Colonic mucosa (tissue), 4 donors: ENCODE data around the gene PDCD4. TPM values are rescaled to one million over a fixed set of nuclear protein-coding genes. Genes with fewer than 3 reads are reported as not detected.

Experiments used
- DNase-seq: peaks from one replicate; pipeline ENCODE4 v3.0.0-alpha.2; 2020
- H3K27ac ChIP-seq: fragments of 200-600 bp; one replicate; pipeline ENCODE4 v1.8.0; 2021
- H3K27me3 ChIP-seq: fragments of 200-600 bp; one replicate; pipeline ENCODE4 v1.8.0; 2021
- H3K36me3 ChIP-seq: fragments of 200-600 bp; one replicate; pipeline ENCODE4 v1.8.0; 2021
- H3K4me1 ChIP-seq: fragments of 200-600 bp; one replicate; pipeline ENCODE4 v1.8.0; 2021; ENCODE audit warnings: mild to moderate bottlenecking
- H3K4me3 ChIP-seq: fragments of 200-600 bp; one replicate; pipeline ENCODE4 v1.8.0; 2021
- H3K9ac ChIP-seq, 2 donors: one replicate each; pipeline ENCODE4 v1.7.0; 2013; ENCODE audit warnings: control low read depth in 2 of 2, low read depth in 2 of 2, low read length in 2 of 2
- H3K9me3 ChIP-seq: fragments of 200-600 bp; one replicate; pipeline ENCODE4 v1.8.0; 2021
- intact Hi-C: fragments of 100-400 bp; cut with DNase I; formaldehyde crosslinking; loops from one replicate; pipeline ENCODE4 v1.14.1; 2022
- total RNA-seq, 2 donors: library from RNA; stranded (reverse); fragmentation: NEBNext Ultra II Directional in 1 of 2; extraction: Animal tissue kit (Norgen Biotek cat#: 25700) in 1 of 2; gene quantifications; one replicate each; pipeline ENCODE4 v1.2.1, GENCODE V29; 2021
- TF ChIP-seq, protein P1 (sequence below): fragments of 200-600 bp; IDR thresholded peaks from one replicate; pipeline ENCODE4 v1.8.0; 2022; ENCODE audit warnings: antibody characterized with exemption, mild to moderate bottlenecking
- donor health status: healthy.
- donor health status: DM: no; HTN: no; CAD: no.
- donor health status: DM: no; HTN: no; CAD: no.

PDCD4 gene
- total RNA-seq, 2 donors from 2014 or later: 397 to 463 TPM

DNA sequence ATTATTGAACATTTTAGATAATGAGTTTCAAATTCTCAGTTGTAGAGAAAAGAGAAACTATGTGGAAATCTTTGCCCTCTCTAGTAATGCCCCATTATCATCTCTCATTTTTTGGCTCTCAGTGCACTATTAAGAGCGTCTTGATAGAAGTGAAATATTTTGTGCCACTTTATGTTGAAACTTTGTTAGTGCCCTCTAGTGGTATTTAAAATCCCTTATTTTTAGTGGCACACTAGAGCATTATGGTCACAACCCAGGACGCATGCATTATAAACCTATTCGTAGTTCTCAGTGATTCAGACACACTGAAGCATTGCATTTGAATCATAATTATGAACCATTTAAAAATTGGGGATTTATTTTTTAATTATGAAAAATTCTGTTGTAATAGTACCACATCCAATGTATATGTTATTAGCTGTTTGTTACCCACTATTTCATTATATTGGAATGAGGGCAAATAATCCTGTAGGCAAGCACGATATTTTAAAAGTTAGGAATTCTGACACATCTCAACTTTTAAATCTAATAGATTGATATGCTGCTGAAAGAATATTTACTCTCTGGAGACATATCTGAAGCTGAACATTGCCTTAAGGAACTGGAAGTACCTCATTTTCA, 21.9 kb downstream of the PDCD4 start:
- H3K9me3 ChIP-seq: no peaks in the 10 kb centered on the region
- TF ChIP-seq, protein P1, sequence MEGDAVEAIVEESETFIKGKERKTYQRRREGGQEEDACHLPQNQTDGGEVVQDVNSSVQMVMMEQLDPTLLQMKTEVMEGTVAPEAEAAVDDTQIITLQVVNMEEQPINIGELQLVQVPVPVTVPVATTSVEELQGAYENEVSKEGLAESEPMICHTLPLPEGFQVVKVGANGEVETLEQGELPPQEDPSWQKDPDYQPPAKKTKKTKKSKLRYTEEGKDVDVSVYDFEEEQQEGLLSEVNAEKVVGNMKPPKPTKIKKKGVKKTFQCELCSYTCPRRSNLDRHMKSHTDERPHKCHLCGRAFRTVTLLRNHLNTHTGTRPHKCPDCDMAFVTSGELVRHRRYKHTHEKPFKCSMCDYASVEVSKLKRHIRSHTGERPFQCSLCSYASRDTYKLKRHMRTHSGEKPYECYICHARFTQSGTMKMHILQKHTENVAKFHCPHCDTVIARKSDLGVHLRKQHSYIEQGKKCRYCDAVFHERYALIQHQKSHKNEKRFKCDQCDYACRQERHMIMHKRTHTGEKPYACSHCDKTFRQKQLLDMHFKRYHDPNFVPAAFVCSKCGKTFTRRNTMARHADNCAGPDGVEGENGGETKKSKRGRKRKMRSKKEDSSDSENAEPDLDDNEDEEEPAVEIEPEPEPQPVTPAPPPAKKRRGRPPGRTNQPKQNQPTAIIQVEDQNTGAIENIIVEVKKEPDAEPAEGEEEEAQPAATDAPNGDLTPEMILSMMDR: no peak
- H3K27me3 ChIP-seq: no peaks in the 10 kb centered on the region
- no peak for DNase-seq
- H3K4me3 ChIP-seq: no peak overlapping the region
- intact Hi-C loops: loop anchor here (2.0 to 5.0 kb wide), 2 partner anchors 91 to 147 kb away; no protein-coding TSS in a partner anchor
- no peak overlapping the region for H3K9ac ChIP-seq
- peaks cover 10% of the 10 kb centered on the region for H3K36me3 ChIP-seq
- H3K27ac ChIP-seq: no peak overlapping the region
- H3K4me1 ChIP-seq: peaks cover 4% of the 10 kb centered on the region

DNA sequence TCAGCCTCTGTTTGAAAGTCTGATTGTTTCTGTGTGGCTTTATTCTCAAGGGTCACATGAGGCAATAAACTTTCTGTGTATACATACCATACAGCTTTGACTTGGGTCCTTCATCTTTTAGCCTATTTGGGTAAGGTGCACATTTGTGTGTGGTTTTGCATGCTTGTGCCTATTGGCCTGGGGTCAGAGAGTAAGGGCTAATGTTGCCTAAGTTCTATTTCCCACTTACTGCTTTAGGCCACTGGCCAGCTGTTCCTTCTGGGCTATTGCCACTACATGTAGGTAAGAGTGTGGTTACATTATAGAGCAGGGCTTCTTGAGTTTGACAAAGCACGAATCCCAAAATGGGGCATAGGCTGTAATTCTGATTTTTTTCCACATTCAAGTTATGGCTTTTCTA, 25.5 kb downstream of the PDCD4 start:
- no peak for DNase-seq
- Histone ChIP-seq H3K9me3 (no peaks in the 10 kb centered on the region), H3K27ac (no peak overlapping the region), H3K27me3 (no peaks in the 10 kb centered on the region), H3K36me3 (peaks cover 15% of the 10 kb centered on the region), H3K4me1 (peaks cover 4% of the 10 kb centered on the region), H3K9ac (no peak overlapping the region), H3K4me3 (no peak overlapping the region)
- intact Hi-C loops: no loop called here
- TF ChIP-seq, protein P1: no peak

DNA sequence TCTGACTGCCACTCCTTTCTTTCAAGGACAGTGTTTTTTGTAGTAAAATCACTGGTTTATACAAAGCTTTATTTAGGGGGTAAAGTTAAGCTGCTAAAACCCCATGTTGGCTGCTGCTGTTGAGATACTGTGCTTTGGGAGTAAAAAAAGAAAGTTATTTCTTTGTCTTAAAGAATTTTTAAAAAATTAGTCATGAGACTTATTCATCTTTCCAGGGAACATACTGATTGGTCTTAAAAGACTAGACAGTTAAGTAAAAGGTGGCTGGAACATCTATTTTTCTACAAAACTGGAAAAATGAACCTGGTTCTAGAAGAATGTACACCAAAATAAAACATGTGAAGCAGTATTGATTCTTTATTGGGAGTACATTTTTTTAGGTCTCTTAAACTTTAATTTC, 26.7 kb downstream of the PDCD4 start:
- peaks cover 4% of the 10 kb centered on the region for H3K4me1 ChIP-seq
- TF ChIP-seq, protein P1: no peak
- no peaks in the 10 kb centered on the region for H3K27me3 ChIP-seq
- no peak overlapping the region for H3K9ac ChIP-seq
- H3K27ac ChIP-seq: no peak overlapping the region
- intact Hi-C loops: no loop called here
- H3K9me3 ChIP-seq: no peaks in the 10 kb centered on the region
- no peak for DNase-seq
- no peak overlapping the region for H3K4me3 ChIP-seq
- H3K36me3 ChIP-seq: peaks cover 15% of the 10 kb centered on the region

DNA sequence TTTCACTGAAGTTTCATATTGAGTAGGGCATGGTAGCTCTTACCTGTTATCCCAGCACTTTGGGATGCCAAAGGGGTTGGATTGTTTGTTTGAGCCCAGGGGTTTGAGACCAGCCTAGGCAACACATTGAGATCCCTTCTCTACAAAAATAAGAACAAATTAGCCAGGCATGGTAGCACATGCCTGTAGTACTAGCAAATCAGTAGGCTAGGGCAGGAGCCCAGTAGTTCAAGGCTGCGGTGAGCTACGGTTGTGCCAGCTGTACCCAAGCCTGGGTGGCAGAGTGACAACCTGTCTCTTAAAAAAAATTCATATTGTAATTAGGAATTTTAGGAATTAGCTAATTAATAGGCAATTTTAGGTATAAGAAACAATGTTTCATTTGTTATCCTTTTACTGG, 29.3 kb downstream of the PDCD4 start:
- no peak for DNase-seq
- no peak overlapping the region for H3K9ac ChIP-seq
- H3K36me3 ChIP-seq: peaks cover 14% of the 10 kb centered on the region
- H3K4me1 ChIP-seq: peaks cover 4% of the 10 kb centered on the region
- H3K4me3 ChIP-seq: no peak overlapping the region
- no peaks in the 10 kb centered on the region for H3K9me3 ChIP-seq
- no peak overlapping the region for H3K27ac ChIP-seq
- H3K27me3 ChIP-seq: no peaks in the 10 kb centered on the region
- intact Hi-C loops: no loop called here
- TF ChIP-seq, protein P1: no peak

DNA sequence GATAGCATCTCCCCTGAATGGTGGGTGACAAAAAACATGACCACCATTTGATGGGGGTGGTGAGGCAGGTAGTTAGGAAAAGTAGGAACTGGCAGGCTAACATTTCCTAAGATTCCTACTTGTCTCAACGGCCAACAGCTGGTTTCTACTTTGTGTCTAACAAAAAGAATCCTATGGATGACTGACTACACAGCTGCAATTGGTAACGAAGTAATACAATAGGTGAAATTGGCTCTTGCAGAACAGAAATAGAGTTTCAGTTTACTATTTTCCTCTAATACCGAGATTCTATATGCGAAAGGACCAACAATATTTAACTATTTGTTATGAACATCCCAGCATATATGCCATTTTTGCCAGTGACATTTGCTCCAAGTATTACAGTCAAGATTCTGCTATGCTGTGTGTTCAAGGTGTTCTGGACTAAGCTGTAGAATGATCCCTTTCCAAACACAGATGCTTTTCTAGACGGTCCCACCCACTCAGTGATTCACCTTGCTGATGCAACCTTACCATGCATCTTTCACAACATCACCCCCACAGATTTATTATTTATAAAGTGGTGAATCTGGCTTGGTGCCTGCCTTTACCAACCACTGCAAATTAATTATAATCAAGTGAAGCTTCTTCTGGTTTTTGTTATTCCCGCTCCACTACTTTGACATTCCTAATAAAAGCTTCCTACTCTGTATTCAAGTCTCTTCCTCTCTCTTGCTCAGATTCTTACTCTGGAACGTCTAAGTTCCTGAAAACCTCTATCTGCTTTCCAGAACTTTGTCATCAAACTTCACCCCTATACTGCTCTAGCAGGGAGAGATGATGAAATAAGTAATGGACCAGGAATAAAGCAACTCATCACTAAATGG, 30.5 kb downstream of the PDCD4 start:
- TF ChIP-seq, protein P1: no peak
- DNase-seq: no peak
- intact Hi-C loops: no loop called here
- Histone ChIP-seq H3K36me3 (peaks cover 5% of the 10 kb centered on the region), H3K27me3 (no peaks in the 10 kb centered on the region), H3K9me3 (no peaks in the 10 kb centered on the region), H3K27ac (no peak overlapping the region), H3K9ac (no peak overlapping the region), H3K4me3 (no peak overlapping the region), H3K4me1 (no peaks in the 10 kb centered on the region)
